Stimulated activated naive B cell treated with anti-CD40 and anti-IgM and Interleukin-4, amounts not matched to agents 10 μg/mL and 1 μg/mL and 100 μg/mL, for 72 hours (primary cell): Measurements from ENCODE around the gene SLC9A7.

Experiments
- ATAC-seq, 2 donors: fragments of 150-1000 bp; cut with Tn5 transposase; replicated peaks; 2 replicates each; pipeline ENCODE4 v1.10.0; 2021; ENCODE audit warnings: moderate library complexity in 1 of 2
- DNase-seq: peaks from one replicate; pipeline ENCODE4 v3.0.0; 2021
- H3K27ac Mint-ChIP-seq: one replicate; pipeline ENCODE4 v1.8.0; 2022; ENCODE audit warnings: mild to moderate bottlenecking, mixed read lengths
- H3K27me3 Mint-ChIP-seq, 2 donors: one replicate each; pipeline ENCODE4 v1.8.0; 2022; ENCODE audit warnings: mixed read lengths in 2 of 2
- H3K36me3 Mint-ChIP-seq, 2 donors: one replicate each; pipeline ENCODE4 v1.8.0; 2022; ENCODE audit warnings: mixed read lengths in 2 of 2, mild to moderate bottlenecking in 1 of 2
- H3K4me1 Mint-ChIP-seq, 2 donors: one replicate each; pipeline ENCODE4 v1.8.0; 2022; ENCODE audit warnings: mixed read lengths in 2 of 2, mild to moderate bottlenecking in 1 of 2
- H3K4me3 Mint-ChIP-seq, 2 donors: one replicate each; pipeline ENCODE4 v1.8.0; 2022; ENCODE audit warnings: mild to moderate bottlenecking in 2 of 2, mixed read lengths in 2 of 2, moderate library complexity in 1 of 2
- H3K9me3 Mint-ChIP-seq, 2 donors: one replicate each; pipeline ENCODE4 v1.8.0; 2022; ENCODE audit warnings: mixed read lengths in 2 of 2, mild to moderate bottlenecking in 1 of 2

The SLC9A7 gene

GRCh38 chrX:46617906-46618305 lies 141.0 kb downstream of the SLC9A7 start:
- no peaks in the 10 kb centered on the region for H3K9me3 Mint-ChIP-seq
- no peak overlapping the region for H3K27ac Mint-ChIP-seq
- DNase-seq (no peak), ATAC-seq (no peak)
- H3K27me3 Mint-ChIP-seq, result peaks cover 0 to 6% of the 10 kb centered on the region in 2 donors
- no peak overlapping the region for H3K4me3 Mint-ChIP-seq
- H3K4me1 Mint-ChIP-seq, result no peaks in the 10 kb centered on the region
- peaks cover 18 to 44% of the 10 kb centered on the region in 2 donors for H3K36me3 Mint-ChIP-seq

- H3K4me1 Mint-ChIP-seq, result no peaks in the 10 kb centered on the region
- no peak for DNase-seq
Measured at GRCh38 chrX:46611658-46612362, 147.1 kb downstream of the SLC9A7 start.

GRCh38 chrX:46610070-46610658 lies 148.8 kb downstream of the SLC9A7 start:
- DNase-seq (no peak), ATAC-seq (no peak)
- Mint-ChIP-seq H3K4me3 (no peak overlapping the region), H3K9me3 (no peaks in the 10 kb centered on the region), H3K27me3 (no peaks in the 10 kb centered on the region), H3K27ac (no peak overlapping the region), H3K36me3 (peaks cover 11 to 28% of the 10 kb centered on the region in 2 donors), H3K4me1 (no peaks in the 10 kb centered on the region)

More at GRCh38 chrX:46611658-46612362, 147.1 kb downstream of the SLC9A7 start:
- no peak for ATAC-seq
- Mint-ChIP-seq H3K36me3 (peaks cover 14 to 31% of the 10 kb centered on the region in 2 donors), H3K4me3 (no peak overlapping the region), H3K27me3 (no peaks in the 10 kb centered on the region), H3K27ac (peak overlapping the region; percentile 76), H3K9me3 (no peaks in the 10 kb centered on the region)

GRCh38 chrX:46607916-46608315 lies 151.0 kb downstream of the SLC9A7 start:
- Mint-ChIP-seq H3K27me3 (no peaks in the 10 kb centered on the region), H3K9me3 (no peaks in the 10 kb centered on the region), H3K27ac (peak overlapping the region; percentile 65), H3K4me3 (no peak overlapping the region), H3K4me1 (no peaks in the 10 kb centered on the region), H3K36me3 (peaks cover 15 to 24% of the 10 kb centered on the region in 2 donors)
- no peak for DNase-seq
- no peak for ATAC-seq

GRCh38 chrX:46602468-46603102 lies 156.3 kb downstream of the SLC9A7 start:
- Mint-ChIP-seq H3K9me3 (no peaks in the 10 kb centered on the region), H3K27me3 (peaks cover 0 to 3% of the 10 kb centered on the region in 2 donors), H3K36me3 (peaks cover 14 to 29% of the 10 kb centered on the region in 2 donors), H3K4me1 (peaks cover 3% of the 10 kb centered on the region in 2 donors), H3K4me3 (no peak overlapping the region), H3K27ac (peak overlapping the region; percentile 20)
- ATAC-seq, result no peak
- DNase-seq, result no peak

GRCh38 chrX:46601283-46601682 lies 157.6 kb downstream of the SLC9A7 start:
- H3K9me3 Mint-ChIP-seq, result no peaks in the 10 kb centered on the region
- peaks cover 0 to 4% of the 10 kb centered on the region in 2 donors for H3K27me3 Mint-ChIP-seq
- no peak overlapping the region for H3K4me3 Mint-ChIP-seq
- peaks cover 3 to 4% of the 10 kb centered on the region in 2 donors for H3K4me1 Mint-ChIP-seq
- H3K36me3 Mint-ChIP-seq, result peaks cover 10 to 23% of the 10 kb centered on the region in 2 donors
- H3K27ac Mint-ChIP-seq, result no peak overlapping the region
- no peak for ATAC-seq
- no peak for DNase-seq

GRCh38 chrX:46599051-46599560 lies 159.8 kb downstream of the SLC9A7 start:
- no peak for DNase-seq
- Mint-ChIP-seq H3K27ac (peak overlapping the region; percentile 62), H3K4me1 (peaks cover 3 to 4% of the 10 kb centered on the region in 2 donors), H3K4me3 (no peak overlapping the region), H3K27me3 (peaks cover 0 to 4% of the 10 kb centered on the region in 2 donors), H3K36me3 (peaks cover 10 to 23% of the 10 kb centered on the region in 2 donors), H3K9me3 (no peaks in the 10 kb centered on the region)
- no peak for ATAC-seq

- ATAC-seq (no peak), DNase-seq (no peak)
- Mint-ChIP-seq H3K4me3 (peak overlapping the region in 1 of 2 donors; percentile 32), H3K9me3 (no peaks in the 10 kb centered on the region), H3K36me3 (peaks cover 6 to 18% of the 10 kb centered on the region in 2 donors), H3K4me1 (peaks cover 3 to 4% of the 10 kb centered on the region in 2 donors), H3K27me3 (peaks cover 0 to 4% of the 10 kb centered on the region in 2 donors), H3K27ac (peak overlapping the region; percentile 68)
Measured at GRCh38 chrX:46597771-46598170, 161.1 kb downstream of the SLC9A7 start.

- peak in 1 of 2 donors; percentile 21 for ATAC-seq
- Mint-ChIP-seq H3K9me3 (no peaks in the 10 kb centered on the region), H3K4me3 (no peak overlapping the region), H3K4me1 (peaks cover 3 to 4% of the 10 kb centered on the region in 2 donors), H3K27me3 (peaks cover 0 to 4% of the 10 kb centered on the region in 2 donors), H3K36me3 (peaks cover 6 to 12% of the 10 kb centered on the region in 2 donors), H3K27ac (peak overlapping the region; percentile 68)
- no peak for DNase-seq
Measured at GRCh38 chrX:46597208-46597607, 161.7 kb downstream of the SLC9A7 start.

GRCh38 chrX:46595084-46595483 lies 163.8 kb downstream of the SLC9A7 start:
- ATAC-seq, result no peak
- H3K9me3 Mint-ChIP-seq, result no peaks in the 10 kb centered on the region
- peaks cover 3 to 4% of the 10 kb centered on the region in 2 donors for H3K36me3 Mint-ChIP-seq
- no peak overlapping the region for H3K27ac Mint-ChIP-seq
- H3K4me3 Mint-ChIP-seq, result peak overlapping the region in 1 of 2 donors; percentile 30
- DNase-seq, result no peak
- H3K4me1 Mint-ChIP-seq, result peaks cover 3 to 4% of the 10 kb centered on the region in 2 donors
- peaks cover 0 to 4% of the 10 kb centered on the region in 2 donors for H3K27me3 Mint-ChIP-seq

- Mint-ChIP-seq H3K4me1 (peaks cover 12 to 15% of the 10 kb centered on the region in 2 donors), H3K27ac (no peak overlapping the region), H3K4me3 (no peak overlapping the region), H3K9me3 (no peaks in the 10 kb centered on the region), H3K27me3 (no peaks in the 10 kb centered on the region), H3K36me3 (no peaks in the 10 kb centered on the region)
- ATAC-seq, result no peak
- DNase-seq, result no peak
Measured at GRCh38 chrX:46589977-46590723, 168.8 kb downstream of the SLC9A7 start.

- H3K4me3 Mint-ChIP-seq, result peak overlapping the region in 1 of 2 donors; percentile 32
- no peak for ATAC-seq
Measured at GRCh38 chrX:46588263-46588662, 170.7 kb downstream of the SLC9A7 start.

GRCh38 chrX:46587753-46588171 lies 171.2 kb downstream of the SLC9A7 start:
- Mint-ChIP-seq H3K27ac (no peak overlapping the region), H3K4me3 (peak overlapping the region in 1 of 2 donors; percentile 30), H3K9me3 (no peaks in the 10 kb centered on the region), H3K27me3 (no peaks in the 10 kb centered on the region), H3K36me3 (no peaks in the 10 kb centered on the region), H3K4me1 (peaks cover 12 to 15% of the 10 kb centered on the region in 2 donors)
- no peak for ATAC-seq
- DNase-seq, result no peak

More at GRCh38 chrX:46588263-46588662, 170.7 kb downstream of the SLC9A7 start:
- Mint-ChIP-seq H3K4me1 (peaks cover 12 to 15% of the 10 kb centered on the region in 2 donors), H3K9me3 (no peaks in the 10 kb centered on the region), H3K27ac (no peak overlapping the region), H3K36me3 (no peaks in the 10 kb centered on the region), H3K27me3 (no peaks in the 10 kb centered on the region)
- no peak for DNase-seq

- H3K27ac Mint-ChIP-seq, result peak overlapping the region; percentile 20
- peak; percentile 44 to 59 for ATAC-seq
- no peaks in the 10 kb centered on the region for H3K36me3 Mint-ChIP-seq
- no peak for DNase-seq
- H3K9me3 Mint-ChIP-seq, result no peaks in the 10 kb centered on the region
- peaks cover 12 to 15% of the 10 kb centered on the region in 2 donors for H3K4me1 Mint-ChIP-seq
- H3K4me3 Mint-ChIP-seq, result no peak overlapping the region
- H3K27me3 Mint-ChIP-seq, result no peaks in the 10 kb centered on the region
Measured at GRCh38 chrX:46587158-46587557, 171.8 kb downstream of the SLC9A7 start.
